ENCODE measurements around the gene EDDM13.
A peak's percentile ranks its signal among the peaks of the same experiment; 100 is the strongest.
"Not testable (repeated sequence)": the region's sequence is repeated elsewhere in the genome, so short reads cannot be mapped to it uniquely, and the experiment has no call there.

Gene EDDM13

GRCh38 chr19:56272161-56272798, at the start of gene EDDM13:
TSS of gene EDDM13 (plus strand) at chr19:56272748. CDS start at chr19:56272835, 87 bp downstream.
- no peak for DNase-seq (ENCODE audit: low read depth, low spot score)

- DNase-seq (ENCODE audit: low read depth, low spot score) = no peak
These were observed 49.6 kb upstream of the EDDM13 start for GRCh38 chr19:56222901-56223300.

- DNase-seq (ENCODE audit: low read depth, low spot score) = no peak
These were observed 49.1 kb upstream of the EDDM13 start for GRCh38 chr19:56223481-56223880.

- no peak for DNase-seq (ENCODE audit: low read depth, low spot score)
These were observed 27.3 kb upstream of the EDDM13 start for GRCh38 chr19:56245121-56245740.

DNA sequence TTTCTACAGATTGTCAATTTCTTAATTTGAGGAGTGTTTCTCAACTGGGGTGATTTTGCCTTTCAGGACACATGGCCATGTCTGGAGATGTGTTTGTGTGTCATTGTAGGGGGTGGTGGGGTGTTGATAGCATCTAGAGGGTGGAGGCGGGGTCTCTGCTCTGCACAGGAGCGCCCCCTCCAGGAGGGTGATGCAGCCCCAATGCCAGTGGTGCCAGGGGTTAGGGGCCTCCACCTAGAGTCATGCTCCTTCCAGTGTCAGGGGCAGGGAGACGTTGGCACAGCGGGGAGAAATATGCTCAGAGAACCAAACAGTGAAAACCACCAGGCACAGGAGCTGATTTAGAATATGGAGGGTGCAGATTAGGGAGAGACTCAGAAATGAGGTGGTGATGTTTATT, 26.8 kb upstream of the EDDM13 start:
- DNase-seq (ENCODE audit: low read depth, low spot score) = not testable (repeated sequence)

DNA sequence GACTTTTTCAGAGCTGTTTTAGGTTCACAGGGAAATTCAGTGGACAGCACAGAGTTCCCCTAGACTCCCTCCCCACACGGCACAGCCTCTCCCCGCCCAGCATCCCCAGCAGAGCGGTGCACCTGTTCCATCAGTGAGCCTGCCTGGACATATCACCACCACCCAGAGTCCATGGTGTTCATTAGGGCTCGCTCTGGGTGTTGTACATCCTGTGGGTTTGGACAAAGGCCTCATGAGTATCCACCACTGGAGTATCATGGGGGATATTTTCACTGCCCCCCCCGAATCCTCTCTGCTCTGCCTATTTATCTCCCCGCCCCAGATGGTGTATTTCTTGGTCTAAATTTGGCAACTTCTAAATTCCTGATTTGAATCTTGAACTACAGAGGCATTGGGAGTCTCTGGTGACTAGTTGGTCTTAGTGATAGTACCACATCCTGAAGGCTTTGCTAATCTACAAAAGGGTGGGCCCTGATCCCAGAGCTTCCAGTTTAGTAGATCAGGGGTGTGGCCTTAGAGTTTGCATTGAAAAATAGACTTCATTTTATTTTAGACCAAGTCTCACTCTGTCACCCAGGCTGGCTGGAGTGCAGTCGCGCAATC, 23.7 kb upstream of the EDDM13 start:
- DNase-seq (ENCODE audit: low read depth, low spot score) = not testable (repeated sequence)

DNA sequence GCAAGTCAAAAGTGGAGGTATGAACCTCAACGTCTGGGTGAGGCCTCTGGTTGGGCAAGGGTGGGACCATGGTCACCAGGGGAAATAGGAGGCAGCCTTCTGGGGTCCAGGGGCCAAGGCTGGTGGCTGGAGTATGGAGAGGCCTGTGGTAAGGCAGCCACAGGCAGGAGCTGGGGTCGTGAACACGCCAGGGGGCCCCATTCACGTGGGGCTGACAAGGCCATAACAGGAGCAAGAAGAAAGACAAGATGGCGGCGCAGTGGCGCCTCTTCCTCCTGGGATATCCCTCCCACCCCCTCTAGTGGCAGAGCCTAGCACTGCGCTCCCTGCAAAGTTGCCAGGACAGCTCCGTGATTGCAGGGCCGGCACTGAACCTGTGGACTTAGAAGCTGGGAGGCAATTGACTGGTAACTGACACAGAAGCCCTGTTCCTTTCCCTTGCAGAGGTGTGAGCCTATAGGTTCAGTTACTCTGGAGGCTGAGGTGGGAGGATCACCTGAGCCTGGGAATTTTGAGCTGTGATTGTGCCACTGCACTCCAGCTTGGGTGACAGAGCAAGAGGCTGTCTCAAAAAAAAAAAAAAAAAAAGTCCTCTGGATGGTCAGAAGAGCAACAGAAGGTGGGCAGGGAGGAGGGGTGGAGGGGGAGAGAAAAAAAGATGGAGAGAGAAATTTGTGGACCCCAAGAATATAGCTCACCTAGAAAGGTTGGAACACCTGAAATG, 19.7 kb upstream of the EDDM13 start:
- peak; percentile 34 for DNase-seq (ENCODE audit: low read depth, low spot score)

DNA sequence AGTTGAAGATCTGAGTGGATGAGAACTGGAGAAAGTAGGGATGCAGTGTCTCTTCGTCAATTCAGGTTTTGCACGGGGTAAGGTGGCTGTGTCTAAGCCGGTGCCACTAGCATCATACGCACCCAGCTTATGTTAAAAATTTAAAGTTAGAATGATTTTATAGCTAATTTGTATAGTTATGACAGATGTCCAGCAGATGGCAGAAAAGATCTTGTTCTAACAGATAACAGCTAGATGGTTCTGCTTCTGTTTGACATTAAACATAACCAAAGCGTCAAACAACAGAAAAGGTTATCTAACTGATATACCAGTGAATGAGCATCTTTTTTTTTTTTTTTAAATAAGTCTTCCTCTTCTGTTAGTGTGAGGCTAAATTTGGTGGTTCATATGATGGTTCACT, 18.8 kb upstream of the EDDM13 start:
- DNase-seq (ENCODE audit: low read depth, low spot score) = no peak

DNA sequence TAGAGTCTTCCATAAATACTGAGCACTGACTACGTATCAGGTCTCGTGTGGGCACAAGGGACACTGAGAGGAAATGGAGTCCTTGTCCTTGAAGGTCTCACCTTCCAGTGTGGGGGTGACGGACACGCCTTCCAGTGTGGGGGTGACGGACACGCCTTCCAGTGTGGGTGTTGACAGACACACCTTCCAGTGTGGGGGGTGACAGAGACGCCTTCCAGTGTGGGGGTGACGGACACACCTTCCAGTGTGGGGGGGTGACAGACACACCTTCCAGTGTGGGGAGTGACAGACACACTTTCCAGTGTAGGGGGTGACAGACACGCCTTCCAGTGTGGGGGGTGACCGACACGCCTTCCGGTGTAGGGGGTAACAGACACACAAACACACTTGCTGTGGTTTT, 14.3 kb upstream of the EDDM13 start:
- DNase-seq (ENCODE audit: low read depth, low spot score) = no peak

DNA sequence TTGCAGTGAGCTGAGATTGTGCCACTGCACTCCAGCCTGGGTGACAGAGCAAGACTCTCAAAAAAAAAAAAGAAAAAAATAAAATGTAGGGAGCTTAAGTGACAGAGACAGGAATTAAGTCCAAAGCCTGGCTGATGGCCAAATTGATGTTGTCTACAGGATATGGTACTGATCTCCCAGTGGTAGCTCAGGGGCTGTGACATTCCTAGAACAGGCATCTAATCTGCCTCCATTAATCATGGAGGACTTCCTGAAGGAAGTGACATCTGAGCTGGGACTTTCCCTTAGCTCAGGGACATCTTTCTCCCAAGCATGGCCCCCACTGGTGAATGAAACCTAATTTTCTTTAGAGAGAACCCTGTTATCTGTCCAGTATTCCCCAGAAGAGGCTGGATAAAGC, 11.4 kb upstream of the EDDM13 start:
- no peak for DNase-seq (ENCODE audit: low read depth, low spot score)

DNA sequence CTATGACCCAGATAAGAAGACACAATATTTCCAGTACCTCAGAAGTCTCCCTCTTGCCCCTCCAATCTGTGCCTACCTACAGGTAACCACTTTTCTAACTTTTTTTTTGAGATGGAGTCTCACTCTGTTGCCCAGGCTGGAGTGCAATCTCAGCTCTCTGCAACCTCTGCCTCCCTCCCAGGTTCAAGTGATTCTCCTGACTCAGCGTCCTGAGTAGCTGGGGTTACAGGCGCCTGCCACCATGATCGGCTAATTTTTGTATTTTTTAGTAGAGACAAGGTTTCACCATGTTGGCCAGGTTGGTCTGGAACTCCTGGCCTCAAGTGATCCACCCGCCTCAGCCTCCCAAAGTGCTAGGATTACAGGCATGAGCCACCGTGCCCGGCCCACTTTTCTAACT, 10.6 kb upstream of the EDDM13 start:
- DNase-seq (ENCODE audit: low read depth, low spot score) = not testable (repeated sequence)

GRCh38 chr19:56263319-56263718, 9.2 kb upstream of the EDDM13 start:
- no peak for DNase-seq (ENCODE audit: low read depth, low spot score)

DNA sequence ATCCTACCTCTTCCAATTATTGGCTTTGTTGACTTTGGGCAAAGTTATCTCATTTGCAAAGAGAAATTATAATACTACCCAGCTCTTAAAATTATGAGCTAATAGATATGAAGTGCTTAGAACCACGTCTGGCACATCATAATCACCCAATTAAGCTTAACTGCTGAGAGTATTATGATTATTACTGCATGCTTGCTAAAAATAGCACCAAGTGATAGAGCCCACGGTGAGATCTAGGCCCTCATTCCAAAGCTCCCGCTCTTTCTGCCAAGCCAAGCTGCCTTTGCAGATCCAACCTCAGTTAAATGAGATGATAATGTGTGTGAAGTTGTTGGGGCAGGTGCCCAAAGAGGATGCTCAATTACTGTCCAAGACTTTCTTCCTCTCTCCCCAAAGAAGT, 6.5 kb upstream of the EDDM13 start:
- no peak for DNase-seq (ENCODE audit: low read depth, low spot score)

DNA sequence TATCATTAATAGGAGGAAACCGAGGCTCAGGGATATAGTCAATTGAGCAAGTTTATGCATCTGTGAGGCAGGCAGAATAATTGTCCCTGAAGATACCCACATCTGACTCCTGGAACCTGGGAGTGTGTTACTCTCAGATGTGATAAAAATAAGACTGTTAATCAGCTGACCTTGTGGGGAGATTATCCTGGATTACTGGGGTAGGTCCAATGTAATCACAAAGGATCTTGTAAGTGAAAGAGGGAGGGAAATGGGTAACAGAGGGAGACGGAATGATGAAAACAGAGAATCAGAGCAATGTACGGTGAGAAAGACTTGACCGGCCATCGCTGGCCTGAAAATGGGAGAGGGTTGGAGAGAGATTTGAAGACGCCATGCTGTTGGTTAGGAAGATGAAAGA, 3.2 kb upstream of the EDDM13 start:
- no peak for DNase-seq (ENCODE audit: low read depth, low spot score)

GRCh38 chr19:56270676-56271075, 1.9 kb upstream of the EDDM13 start:
- DNase-seq (ENCODE audit: low read depth, low spot score) = no peak

DNA sequence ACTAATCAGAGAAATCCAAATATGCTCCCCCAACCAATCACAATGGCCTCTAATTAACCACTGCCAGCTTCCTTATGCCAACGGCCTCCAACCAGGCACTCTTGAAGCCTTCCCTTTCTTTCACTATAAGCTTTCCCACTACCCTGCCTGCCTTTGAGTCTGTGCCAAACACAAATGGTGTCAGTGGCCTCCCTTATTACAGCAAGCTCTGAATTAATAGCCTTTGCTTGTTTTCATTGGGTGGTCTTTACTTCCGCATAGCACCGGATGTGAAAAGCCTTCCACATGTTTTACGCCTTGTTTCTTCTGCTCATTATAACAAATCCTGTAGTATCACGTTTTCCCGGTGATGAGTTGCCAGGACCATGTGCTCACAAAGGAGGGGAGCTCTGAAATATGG, 1.4 kb upstream of the EDDM13 start:
- no peak for DNase-seq (ENCODE audit: low read depth, low spot score)

DNA sequence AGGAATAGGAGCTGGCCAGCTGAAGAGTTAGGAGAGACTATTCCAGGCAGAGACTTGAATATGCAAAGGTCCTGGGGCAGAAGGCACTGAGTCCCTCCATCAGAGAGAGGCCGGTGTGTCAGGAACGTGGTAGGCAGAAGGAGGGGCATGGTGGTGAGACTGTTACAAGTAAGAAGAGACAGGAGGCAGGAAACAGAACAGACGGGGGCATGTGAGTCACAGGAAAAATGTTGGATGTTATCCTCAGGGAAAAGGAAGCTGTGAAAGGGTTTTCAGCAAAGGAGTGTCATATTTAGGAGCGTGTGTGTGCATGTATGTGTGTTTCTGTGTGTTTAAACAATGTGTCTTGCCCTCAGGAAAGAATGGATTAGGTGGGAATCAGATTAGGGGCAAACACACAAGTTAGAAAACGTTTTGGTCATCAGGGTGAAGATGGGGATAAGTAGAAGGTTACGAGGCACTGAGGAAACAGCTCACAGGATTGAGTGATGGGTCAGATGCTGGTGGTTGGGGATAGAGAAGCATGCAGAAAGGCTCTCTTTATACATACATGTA, 1.1 kb downstream of the EDDM13 start:
- DNase-seq (ENCODE audit: low read depth, low spot score) = no peak

- no peak for DNase-seq (ENCODE audit: low read depth, low spot score)
These were observed 10.3 kb downstream of the EDDM13 start for GRCh38 chr19:56282809-56283208.

DNA sequence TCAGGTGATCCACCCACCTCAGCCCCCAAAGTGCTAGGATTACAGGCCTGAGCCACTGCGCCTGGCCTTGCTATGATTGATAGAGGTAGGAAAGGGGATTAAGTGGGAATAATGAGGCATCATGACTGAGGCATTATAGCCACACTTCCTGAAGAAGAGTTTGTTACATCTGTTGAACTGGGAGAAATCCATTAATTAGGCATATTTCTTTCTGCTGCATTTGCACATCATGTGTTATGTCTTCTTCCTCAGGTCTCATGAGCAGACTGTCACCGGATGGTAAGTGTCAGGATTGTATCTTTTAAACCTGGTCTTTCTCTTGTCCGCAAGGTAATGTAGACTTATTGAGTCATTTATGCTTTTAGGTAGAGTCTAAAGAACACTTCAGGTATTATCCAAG, 12.2 kb downstream of the EDDM13 start:
- DNase-seq (ENCODE audit: low read depth, low spot score) = no peak

- no peak for DNase-seq (ENCODE audit: low read depth, low spot score)
These were observed 17.6 kb downstream of the EDDM13 start for GRCh38 chr19:56290104-56290503.

DNA sequence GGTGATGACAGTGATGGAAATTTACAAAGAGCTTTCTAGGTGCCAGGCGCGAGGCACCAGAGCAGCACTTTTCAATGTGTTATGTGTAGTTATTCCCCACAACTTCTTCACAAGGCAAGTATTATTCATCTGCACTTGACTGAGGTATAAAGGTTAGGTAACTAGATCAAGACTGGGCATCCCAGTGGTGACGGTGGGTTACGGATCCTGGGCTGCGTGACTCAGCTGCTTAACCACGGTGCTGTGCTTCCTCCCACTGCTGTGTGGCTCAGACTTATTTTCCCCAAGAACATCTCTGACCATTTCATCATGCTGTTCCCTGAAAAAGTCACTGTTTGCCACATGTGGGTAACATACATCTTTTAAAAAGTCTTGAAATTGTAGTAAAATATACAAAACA, 19.3 kb downstream of the EDDM13 start:
- DNase-seq (ENCODE audit: low read depth, low spot score) = no peak

- no peak for DNase-seq (ENCODE audit: low read depth, low spot score)
These were observed 22.0 kb downstream of the EDDM13 start for GRCh38 chr19:56294549-56294948.

Data from activated naive CD8-positive, alpha-beta T cell treated with anti-CD3 and anti-CD28 coated beads, Interleukin-2, amount 50 U/mL, for 16 hours (primary cell).